Hematopoietic multipotent progenitor cell treated with erythropoietin and hydrocortisone succinate and interleukin-3 and kit ligand, for 8 days (in vitro differentiated cells): ENCODE results near the gene GNB1L.

Experiments
- DNase-seq: peaks from one replicate; pipeline ENCODE4 v3.0.0-alpha.2; 2015

The GNB1L gene

DNA sequence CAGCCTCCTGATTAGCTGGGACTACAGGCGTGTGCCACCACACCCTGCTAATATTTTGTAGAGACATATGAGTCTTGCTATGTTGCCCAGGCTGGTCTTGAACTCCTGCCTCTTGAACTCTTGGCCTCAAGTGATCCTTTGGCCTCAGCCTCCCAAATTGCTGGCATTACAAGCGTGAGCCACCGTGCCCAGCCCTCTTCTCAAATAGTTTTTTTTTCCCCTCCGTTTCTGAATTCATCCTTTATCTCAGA, 82.3 kb downstream of the GNB1L start:
- no peak for DNase-seq

DNA sequence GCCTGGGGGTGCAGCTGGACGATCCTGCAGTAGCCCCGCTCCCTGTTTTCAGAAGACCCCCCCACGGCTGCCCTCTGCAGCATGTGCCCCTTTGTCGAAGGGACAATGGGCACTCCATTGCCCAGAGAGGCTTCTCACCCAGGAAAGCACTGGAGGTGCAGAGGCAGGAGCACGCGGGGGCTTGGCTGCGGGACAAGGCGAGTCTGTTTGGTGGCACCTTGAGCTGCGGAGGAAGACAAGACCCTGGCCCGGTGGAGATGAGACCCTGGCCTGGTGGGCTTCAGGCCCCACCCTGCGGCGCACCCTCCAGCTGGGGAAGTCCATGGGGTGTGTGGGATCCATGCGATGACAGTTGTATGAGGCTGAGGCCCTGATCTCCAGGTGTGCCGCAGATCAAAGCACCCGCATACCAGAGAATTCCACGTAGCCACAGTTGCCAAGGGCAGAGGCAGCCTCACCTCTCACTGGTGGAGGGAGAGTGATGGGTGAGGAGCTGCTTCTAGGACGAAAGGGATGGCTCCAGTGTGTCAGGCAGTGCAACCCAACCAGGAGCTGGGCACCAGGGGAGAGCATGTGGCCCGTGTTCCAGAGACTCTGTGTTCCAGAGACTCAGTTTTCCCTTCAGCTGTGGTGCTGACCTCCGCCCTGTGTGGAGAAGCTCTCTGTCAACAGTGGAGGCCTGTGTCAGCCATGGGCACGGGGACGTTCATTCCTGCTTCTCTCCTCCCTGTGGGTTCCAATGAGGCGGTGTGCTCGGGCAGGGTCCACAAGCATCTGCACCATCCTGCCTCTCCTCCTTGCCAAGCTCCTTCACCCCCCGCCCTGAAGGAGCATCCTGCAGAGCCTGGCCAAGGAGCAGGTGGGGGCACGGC, 84.1 kb downstream of the GNB1L start:
- DNase-seq = no peak

DNA sequence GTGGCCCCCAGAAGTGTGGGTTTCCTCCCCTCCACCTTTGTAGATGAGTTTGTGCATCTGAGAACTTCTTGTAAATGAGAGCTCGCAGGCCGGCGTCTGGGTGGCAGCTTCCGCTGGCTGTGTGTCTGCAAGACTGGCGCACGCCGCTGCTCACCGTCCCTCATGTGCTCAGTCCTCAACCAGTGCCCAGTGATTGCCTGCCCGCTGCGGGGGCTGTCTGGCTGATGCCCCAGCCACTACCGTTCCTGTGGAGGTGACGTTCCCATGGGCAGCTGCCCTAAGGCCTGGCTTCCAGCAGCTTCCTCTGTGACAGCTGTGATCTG, 85.3 kb downstream of the GNB1L start:
- no peak for DNase-seq

DNA sequence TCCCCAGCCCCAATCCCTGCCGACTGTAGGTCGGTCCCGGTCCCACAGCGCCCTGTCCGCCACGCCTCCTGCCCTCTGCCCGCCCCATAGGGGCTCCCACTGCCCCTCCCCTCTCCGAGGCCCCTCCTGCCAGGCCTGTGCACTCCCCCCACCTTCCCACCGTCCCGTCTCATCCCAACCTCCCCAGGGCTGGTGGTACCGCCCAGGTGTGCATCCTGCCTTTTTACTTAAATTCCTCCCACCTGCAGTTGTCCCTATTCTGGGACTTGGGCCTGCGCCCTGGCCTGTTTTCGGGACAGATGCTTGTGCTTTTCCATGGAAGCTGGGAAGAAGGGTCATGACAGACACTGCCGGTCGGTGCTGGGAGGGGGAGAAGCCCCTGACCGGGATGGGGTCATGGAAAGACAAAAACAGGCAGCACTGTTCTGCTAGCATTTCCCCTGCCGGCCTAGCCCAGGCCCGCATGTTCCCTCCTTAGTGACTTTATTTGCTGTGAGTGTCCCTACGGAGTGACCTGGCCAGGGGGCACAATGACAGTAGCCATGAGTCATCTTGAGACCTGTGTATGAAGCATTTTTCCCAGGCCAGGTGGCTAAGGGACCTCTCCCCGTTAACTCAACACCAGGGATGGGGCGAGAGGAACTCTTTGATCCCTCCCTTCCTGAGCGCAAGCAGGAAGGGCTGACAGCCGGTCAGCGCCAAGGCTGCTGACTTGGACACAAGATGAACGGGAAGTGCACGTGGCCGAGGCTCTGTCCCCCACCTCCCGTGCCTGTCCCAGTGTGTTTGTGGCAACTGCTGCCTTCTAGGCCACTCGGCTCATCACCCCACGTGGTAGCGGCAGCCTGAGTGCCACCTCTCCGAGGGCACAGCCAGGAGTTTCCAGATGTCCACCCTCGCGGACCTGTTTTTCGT, 87.0 kb downstream of the GNB1L start:
- no peak for DNase-seq

DNA sequence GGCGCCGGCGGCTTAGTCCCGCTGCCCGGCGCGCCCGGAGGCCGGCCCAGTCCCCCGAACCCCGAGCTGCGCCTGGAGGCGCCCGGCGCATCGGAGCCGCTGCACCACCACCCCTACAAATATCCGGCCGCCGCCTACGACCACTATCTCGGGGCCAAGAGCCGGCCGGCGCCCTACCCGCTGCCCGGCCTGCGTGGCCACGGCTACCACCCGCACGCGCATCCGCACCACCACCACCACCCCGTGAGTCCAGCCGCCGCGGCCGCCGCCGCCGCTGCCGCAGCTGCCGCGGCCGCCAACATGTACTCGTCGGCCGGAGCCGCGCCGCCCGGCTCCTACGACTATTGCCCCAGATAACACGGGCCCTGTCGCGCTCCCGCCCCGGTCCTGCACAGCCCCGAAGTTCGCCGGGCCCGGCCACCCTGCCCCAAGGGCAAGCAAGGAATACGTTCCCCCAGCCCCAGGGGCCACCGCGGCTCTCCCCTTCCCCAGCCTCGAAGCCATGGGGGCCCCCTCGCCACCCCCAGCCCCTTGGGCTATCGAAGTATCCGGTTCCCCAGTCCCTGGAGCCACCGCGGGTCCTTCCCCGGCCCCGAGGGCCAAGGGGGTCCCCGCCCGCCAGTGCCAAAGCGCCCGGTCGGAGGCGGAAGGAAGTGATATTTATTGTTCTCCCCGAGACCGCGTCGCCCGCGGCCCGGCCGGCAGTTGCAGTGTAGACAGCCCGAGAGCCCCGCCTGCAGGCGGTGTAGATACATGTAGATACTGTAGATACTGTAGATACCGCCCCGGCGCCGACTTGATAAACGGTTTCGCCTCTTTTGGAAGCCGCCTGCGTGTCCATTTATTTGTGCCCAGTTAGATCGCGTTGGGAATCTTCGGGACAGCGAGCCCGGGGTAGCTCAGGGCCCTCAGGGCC, 87.9 kb downstream of the GNB1L start:
- peak; percentile 51 for DNase-seq

DNA sequence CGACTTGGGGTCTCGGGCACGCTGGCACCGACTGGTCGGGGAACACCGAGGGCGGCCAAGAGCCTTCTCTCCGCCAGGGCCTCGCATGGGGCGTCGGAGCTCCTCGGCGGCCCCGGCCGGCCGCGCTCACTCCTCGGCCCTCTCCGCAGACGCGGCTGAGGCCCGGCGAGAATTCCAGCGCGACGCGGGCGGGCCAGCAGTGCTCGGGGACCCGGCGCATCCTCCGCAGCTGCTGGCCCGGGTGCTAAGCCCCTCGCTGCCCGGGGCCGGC, 88.5 kb downstream of the GNB1L start:
- no peak for DNase-seq

DNA sequence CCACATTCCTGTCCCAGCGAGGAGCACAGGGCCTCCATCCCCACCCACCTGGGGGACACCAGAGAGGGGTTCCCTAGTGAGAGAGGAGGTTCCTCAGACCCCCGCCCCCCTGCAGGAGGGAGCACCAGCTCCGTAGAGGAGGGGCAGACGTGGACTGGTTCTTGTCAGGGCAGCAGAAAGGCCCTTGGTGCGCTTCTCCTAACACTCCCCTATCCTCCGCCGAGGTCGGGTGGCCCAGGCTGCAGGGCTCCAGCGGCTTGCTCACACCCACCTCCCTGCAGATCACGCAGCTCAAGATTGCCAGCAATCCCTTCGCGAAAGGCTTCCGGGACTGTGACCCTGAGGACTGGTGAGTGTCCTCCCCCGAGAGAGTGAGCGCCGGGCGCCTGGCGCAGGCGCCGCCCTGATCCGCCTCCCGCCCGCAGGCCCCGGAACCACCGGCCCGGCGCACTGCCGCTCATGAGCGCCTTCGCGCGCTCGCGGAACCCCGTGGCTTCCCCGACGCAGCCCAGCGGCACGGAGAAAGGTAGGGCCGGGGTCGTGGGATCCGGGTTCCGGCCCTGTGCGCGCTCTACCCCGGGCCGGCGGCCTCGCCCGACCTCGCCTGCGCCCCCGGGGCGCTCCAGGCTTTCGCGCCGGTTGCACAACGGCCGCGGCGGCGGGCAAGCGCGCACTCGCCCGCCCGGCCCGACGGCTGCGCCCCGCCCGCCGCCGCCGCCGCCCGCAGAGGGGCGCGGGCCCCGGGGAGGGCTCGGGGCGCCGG, 89.0 kb downstream of the GNB1L start:
- DNase-seq = no peak

DNA sequence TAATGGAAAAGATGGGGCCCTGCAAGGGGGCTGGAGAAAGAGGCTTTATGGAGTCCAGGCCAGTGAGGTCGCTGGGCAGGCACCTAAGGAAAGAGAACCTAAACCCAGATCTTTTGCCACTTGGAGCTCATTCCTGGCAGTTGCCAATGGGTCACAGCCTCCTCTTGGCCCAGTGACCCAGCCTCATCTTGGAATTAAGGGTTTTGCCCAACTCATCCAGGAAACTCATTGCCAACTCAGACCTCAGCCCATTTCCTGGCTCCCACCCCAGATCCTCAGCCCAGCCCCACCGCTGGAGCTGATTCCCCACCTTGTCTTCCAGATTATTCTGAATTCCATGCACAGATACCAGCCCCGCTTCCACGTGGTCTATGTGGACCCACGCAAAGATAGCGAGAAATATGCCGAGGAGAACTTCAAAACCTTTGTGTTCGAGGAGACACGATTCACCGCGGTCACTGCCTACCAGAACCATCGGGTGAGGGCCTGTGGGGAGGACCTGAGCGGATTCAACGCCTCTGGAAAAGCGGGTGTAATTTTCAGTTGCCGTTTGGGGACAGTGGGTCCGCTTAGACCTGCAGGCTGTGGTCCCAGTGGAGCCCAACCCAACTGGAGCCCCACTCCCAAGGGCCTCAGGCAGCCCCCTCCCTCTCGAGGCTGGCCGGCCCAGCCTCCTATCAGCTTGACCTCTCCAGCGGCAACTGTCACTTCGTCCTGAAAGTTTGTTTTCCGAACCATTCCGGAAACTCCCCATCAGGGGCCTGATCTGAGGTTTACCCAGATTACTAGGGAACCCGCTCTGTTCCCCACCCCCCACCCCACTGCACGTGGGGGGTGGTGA, 89.8 kb downstream of the GNB1L start:
- DNase-seq = no peak

DNA sequence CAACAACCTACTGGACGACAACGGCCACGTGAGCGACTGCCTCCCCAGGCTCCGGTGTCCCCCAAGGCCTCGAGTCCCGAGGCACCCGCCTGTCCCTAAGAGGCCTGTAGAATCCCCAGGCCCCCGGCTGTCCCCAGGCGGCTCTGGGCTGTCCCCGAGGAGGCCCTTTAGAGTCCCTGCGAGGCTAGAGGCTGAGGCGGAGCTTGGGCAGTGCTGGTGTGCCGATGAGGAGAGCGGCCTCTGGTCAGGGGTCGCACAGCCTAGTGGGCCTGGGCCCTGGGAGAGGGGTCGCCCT, 90.4 kb downstream of the GNB1L start:
- DNase-seq = no peak

DNA sequence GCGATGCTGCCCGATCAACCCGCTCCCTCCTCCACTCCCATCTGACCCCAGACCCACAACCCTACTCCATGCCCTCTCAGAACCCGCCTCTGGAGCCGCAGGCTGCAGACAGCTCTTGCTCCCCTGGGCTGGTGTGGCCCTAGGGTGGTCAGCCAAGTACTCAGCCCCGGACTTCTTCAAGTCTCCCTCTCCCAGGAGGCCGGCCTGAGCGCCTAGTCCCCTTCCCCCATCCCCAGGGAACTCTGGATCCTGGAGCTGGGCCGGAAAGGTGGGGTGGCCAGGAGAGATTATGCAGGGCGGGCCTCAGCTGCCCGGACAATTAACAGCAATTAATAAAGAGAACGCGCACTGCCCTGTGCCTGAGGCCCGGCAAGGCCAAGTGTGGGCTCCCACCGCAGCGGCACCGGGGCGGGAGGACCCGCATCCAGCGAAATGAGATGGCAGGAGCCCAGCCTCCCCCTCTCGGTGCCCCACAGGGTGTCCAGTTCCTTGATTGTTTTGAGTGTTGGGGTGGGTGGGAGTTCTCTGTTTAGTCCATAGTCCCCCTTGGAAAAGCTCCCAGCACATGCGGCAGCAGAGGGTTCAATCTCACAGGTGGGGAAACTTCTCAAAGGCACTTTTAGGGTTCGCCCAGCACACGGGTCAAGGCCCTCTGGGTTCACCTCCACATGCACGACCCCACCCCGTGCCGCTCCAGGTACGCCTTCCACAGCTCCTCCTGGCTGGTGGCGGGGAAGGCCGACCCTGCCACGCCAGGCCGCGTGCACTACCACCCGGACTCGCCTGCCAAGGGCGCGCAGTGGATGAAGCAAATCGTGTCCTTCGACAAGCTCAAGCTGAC, 91.0 kb downstream of the GNB1L start:
- DNase-seq = no peak

DNA sequence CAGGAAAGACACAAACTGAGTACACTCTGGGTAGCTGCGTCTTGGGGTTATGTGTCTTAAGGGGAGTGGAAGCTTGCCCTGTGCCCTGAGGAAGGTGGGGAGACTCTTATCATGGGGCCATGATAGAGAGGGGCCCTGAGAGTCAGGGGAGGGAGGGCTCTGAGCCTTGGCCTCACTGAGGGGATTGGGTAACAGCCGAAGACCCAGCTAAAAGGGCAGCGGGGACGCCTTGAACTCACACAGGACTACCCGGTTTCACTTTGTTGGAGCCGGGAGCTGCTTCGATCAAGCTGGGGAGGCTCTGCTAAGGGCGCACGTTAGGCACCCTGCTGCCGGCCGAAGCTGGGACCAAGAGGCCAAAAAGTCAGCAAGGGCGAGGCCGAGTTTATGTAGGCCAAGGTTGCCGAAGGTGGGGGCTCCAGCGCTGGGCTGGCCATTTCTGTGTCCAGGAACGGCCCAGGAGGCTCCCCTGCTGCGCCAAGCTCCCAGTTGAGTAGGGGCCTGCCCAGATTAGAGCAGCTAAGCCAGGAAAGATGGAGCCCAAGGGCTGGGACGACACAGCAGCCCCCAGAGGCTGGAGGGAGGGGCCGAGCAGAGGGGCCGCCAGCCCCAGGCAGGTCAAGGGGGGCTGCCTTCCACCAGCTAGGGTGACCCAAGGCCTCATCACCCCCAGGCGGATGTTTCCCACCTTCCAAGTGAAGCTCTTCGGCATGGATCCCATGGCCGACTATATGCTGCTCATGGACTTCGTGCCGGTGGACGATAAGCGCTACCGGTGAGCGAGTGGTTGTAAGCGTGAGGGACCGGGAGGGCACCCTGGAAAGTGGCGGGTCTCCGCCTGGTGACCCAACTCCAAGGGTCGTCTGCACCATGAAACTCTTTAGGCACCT, 91.9 kb downstream of the GNB1L start:
- no peak for DNase-seq

DNA sequence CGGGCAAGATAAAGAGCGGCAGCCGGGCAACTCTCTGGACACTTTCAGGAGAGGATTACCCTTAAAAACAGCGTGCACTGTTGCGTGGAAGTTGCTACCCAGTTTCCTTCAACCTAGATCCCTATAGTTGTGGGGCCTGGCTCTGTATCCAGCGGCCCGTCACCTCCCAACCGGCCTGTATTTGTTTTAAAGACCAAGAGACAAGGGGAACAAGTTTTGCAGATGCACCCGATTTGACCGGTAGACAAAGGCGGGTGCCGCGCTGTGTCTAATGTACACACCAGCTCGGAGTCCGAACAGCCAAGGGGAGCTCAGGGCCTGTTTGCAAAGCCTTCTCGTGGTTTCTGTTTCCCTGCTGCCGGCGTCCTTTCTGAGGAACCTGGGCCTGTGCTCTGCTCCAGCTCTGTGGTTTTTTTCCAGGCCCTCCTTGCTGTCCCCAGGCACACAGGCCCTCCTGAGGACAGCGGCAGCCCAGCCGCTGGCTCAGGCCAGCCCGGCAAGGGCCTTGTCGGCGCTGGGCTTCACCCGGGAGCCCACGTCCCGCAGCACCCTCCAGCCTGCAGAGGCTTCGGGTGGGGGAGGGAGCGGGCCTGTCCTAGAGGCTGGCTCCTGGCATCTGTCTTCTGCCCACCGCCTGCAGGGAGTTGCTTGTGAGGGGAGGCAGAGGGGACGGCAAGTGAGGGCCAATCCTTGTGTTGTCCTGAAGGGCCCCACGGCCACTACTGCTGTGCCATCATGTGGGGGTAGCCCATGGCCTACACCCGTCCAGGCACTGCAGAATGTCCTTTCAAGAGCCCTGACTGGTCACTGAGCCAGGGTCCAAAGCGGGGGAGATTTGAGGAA, 92.7 kb downstream of the GNB1L start:
- no peak for DNase-seq

DNA sequence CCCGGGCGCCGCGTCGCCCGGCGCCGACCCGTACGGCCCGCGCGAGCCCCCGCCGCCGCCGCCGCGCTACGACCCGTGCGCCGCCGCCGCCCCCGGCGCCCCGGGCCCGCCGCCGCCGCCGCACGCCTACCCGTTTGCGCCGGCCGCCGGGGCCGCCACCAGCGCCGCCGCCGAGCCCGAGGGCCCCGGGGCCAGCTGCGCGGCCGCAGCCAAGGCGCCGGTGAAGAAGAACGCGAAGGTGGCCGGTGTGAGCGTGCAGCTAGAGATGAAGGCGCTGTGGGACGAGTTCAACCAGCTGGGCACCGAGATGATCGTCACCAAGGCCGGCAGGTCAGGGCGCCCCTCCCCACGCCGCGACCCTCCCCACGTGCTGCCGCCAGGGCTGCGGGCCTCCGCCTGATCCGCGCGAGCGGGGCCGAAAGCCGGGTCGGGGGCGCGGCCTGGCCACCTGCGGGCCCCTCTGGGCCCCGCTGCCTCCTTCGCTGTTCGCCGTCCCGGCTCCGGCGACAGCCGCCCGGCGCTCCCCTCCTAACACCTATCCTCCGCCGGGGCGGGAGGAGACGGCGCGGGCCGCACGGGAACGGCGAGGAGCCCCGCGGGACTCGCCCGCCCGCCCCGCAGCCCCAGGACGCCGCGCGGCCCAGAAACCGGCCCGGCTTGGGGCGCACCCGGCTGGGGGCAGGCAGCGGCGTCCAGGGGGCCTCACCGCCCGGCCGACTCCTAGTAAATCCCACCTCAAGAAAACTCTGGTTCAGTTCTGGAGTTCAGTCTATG, 93.5 kb downstream of the GNB1L start:
- DNase-seq = no peak

DNA sequence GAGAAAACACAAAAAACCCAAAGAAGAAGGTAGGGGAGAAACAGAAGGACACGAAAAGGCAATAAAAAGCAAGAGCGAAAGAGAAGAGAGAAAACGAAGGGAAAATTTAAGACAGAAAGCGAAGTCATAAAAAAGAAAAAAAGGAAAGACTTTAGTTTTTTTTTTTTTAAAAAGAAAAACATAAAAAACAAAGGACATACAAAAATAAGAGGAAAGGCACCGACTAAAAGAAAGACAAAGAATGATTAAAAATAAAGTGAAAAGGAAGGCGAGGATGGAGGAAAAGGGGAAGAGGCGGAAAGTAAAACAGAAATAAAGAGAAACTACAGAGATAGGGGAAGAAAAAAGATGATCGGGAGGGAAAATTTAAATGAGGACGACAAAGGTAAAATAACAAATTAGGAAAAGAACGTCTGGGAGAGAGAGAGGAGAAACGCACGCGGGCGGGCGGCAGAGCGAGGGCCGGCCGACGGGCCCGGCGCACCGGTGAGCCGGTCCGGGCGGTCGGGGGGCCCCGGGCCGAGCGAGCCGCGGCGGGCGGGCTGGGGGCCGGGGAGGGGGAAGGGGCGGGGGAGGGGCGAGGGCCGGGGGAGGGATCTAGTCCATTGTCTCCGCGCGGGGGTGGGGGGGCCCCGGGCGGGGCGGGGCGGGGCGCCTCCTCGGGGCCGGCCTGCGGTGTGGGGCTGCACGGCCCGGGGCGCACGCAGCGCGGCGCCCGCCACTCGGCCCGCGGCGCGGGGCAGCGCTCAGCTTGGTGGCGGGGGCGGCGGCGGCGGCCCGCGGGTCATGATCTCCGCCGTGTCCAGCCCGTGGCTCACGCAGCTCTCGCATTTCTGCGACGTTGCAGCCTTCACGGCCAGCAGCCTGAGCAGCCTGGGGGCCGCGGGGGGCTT, 94.4 kb downstream of the GNB1L start, which contains the start of gene TBX1:
TBX1 (plus strand) TSS at position 721 of the 893 bp plus-strand sequence; CDS start at position 787, 66 bp downstream.
- no peak for DNase-seq

DNA sequence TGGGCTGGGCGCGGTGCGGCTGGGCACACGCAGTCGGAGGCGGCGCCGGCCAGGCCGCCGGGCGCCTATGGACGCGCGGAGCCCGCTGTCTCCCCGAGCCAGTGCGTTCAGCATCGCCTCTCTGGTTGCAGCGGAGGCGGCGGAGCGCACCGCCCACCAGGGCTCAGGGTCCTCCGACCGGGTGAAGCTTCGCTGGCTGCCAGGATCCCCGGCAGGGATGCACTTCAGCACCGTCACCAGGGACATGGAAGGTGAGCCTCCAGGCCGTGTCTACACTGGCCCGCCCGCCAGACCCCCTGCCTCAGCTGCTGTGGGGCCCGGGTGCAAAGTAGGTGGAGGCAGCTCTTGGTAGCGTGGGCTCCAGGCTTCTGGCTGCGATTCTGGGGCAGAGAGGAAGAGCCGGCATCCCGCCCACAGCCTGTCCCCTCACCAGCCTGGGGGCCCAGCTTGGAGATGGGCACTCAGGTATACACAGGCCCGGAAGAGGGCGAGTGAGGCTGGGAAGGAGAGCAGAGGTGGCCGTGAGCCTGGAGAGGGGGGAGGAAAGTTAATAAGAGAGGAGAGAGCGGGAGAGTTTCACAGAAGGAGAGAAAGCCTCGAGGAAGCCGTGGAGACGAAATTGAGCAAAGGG, 95.1 kb downstream of the GNB1L start:
- DNase-seq = no peak

DNA sequence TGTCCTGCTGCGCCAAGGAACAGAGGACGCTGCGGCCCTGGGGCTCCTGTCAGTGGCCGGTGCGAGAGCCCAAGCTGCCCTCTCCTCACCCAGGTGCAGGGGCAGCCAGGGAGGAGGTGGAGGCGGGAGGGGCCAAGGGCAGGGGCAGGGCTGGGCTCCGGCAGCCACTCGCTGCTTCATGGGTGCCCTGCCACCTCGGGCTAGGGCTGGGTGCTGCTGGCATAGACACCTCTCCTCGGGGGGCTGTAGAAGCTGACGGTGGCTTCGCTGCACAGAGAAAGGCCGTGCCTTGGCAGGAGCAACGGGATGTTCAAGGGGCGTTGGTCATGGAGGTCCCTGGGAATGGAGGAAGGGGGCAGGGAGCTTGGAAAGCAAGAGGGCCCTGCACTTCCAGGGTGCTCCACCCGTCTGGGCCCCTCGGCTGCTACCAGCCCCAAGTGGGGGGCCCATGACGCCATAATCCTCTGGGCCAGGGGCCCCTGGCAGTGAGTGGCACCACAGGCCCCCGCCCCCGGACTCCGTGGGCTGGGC, 95.7 kb downstream of the GNB1L start:
- no peak for DNase-seq
